ENCODE results near the gene ABLIM1.
A peak's percentile ranks its signal among the peaks of the same experiment; 100 is the strongest.

Gene ABLIM1

GRCh38 chr10:114511881-114512280 lies 146.2 kb downstream of the ABLIM1 start:
- no peak for DNase-seq

GRCh38 chr10:114508376-114508775 lies 149.7 kb downstream of the ABLIM1 start:
- DNase-seq, result no peak

GRCh38 chr10:114507449-114507848 lies 150.6 kb downstream of the ABLIM1 start:
- DNase-seq, result peak; percentile 77

- no peak for DNase-seq
Observed at GRCh38 chr10:114506871-114507385, 151.1 kb downstream of the ABLIM1 start.

GRCh38 chr10:114504769-114505579 lies 153.1 kb downstream of the ABLIM1 start:
- no peak for DNase-seq

- no peak for DNase-seq
Observed at GRCh38 chr10:114502074-114502473, 156.0 kb downstream of the ABLIM1 start.

GRCh38 chr10:114501650-114502049 lies 156.4 kb downstream of the ABLIM1 start:
- no peak for DNase-seq

- DNase-seq, result no peak
Observed at GRCh38 chr10:114500643-114501042, 157.4 kb downstream of the ABLIM1 start.

- peak; percentile 73 for DNase-seq
Observed at GRCh38 chr10:114499630-114500190, 158.4 kb downstream of the ABLIM1 start.

GRCh38 chr10:114499116-114499515 lies 159.0 kb downstream of the ABLIM1 start:
- no peak for DNase-seq

- DNase-seq, result no peak
Observed at GRCh38 chr10:114498413-114499111, 159.5 kb downstream of the ABLIM1 start.

GRCh38 chr10:114495303-114495702 lies 162.8 kb downstream of the ABLIM1 start:
- DNase-seq, result no peak

- DNase-seq, result no peak
Observed at GRCh38 chr10:114492351-114493037, 165.6 kb downstream of the ABLIM1 start.

GRCh38 chr10:114491933-114492332 lies 166.1 kb downstream of the ABLIM1 start:
- no peak for DNase-seq

- no peak for DNase-seq
Observed at GRCh38 chr10:114491419-114491818, 166.7 kb downstream of the ABLIM1 start.

- DNase-seq, result no peak
Observed at GRCh38 chr10:114489521-114490310, 168.4 kb downstream of the ABLIM1 start.

GRCh38 chr10:114487815-114488536 lies 170.1 kb downstream of the ABLIM1 start:
- DNase-seq, result no peak

GRCh38 chr10:114486938-114487814 lies 170.9 kb downstream of the ABLIM1 start:
- DNase-seq, result peak; percentile 26

GRCh38 chr10:114485696-114486400 lies 172.2 kb downstream of the ABLIM1 start:
- no peak for DNase-seq

- no peak for DNase-seq
Observed at GRCh38 chr10:114483575-114483974, 174.5 kb downstream of the ABLIM1 start.

Data from NCI-H510A treated with DMSO at 0.1 percent for 48 hours (cell line).